Measurements from ENCODE around the gene CCDC106. TPM values are rescaled to one million over a fixed set of nuclear protein-coding genes. Genes with fewer than 3 reads are reported as not detected.

CCDC106 gene
- polyA plus RNA-seq, 1 donor (not counting 4 experiments of a cell fraction or from before 2014, with no cell fraction given), result 3.1 TPM

- Histone ChIP-seq H4K20me1 (ENCODE audit: control insufficient read depth, extremely low read depth, insufficient read depth, low read length) (peaks cover 6% of the 10 kb centered on the region), H3K4me2 (ENCODE audit: control insufficient read depth, extremely low read depth, insufficient read depth, low read depth, low read length) (peak overlapping the region; percentile 89)
Measured at GRCh38 chr19:55677572-55678028, 29.6 kb downstream of the CCDC106 start.

GRCh38 chr19:55678121-55678671 lies 30.2 kb downstream of the CCDC106 start:
- dilution Hi-C loops (cut with MboI; ENCODE audit: extremely low pct_ligation_motif_present, low sequenced_read_pairs), result no loop called here
- Histone ChIP-seq H3K27me3 (ENCODE audit: control insufficient read depth, extremely low read depth, insufficient read depth, low read length) (no peaks in the 10 kb centered on the region), H3K9me3 (ENCODE audit: control insufficient read depth, low read depth, low read length) (no peaks in the 10 kb centered on the region), H3K4me1 (ENCODE audit: control insufficient read depth, extremely low read depth, insufficient read depth, low read length) (peaks cover 31% of the 10 kb centered on the region), H2AFZ (ENCODE audit: control insufficient read depth, low read length) (no peak overlapping the region), H3K9me1 (ENCODE audit: control insufficient read depth, extremely low read depth, insufficient read depth, low read length) (no peaks in the 10 kb centered on the region), H3K4me3 (ENCODE audit: control insufficient read depth in 2 of 3, extremely low read depth in 1 of 3, insufficient read depth in 2 of 3, low read depth in 1 of 3, low read length in 3 of 3) (no peak overlapping the region), H3K27ac (ENCODE audit: control insufficient read depth, insufficient read depth, low read length) (peak overlapping the region; percentile 85), H3K4me2 (ENCODE audit: control insufficient read depth, extremely low read depth, insufficient read depth, low read depth, low read length) (no peak overlapping the region), H3K36me3 (ENCODE audit: control insufficient read depth in 2 of 2, extremely low read depth in 1 of 2, insufficient read depth in 2 of 2, low read length in 2 of 2) (peaks cover 32 to 38% of the 10 kb centered on the region in 2 experiments), H4K20me1 (ENCODE audit: control insufficient read depth, extremely low read depth, insufficient read depth, low read length) (peaks cover 6% of the 10 kb centered on the region), H3K79me2 (ENCODE audit: control insufficient read depth, insufficient read depth, low read length) (peaks cover 80% of the 10 kb centered on the region), H3K9ac (ENCODE audit: control insufficient read depth, extremely low read depth, insufficient read depth, low read length) (no peak overlapping the region)
- TF ChIP-seq CTCF (optimal IDR thresholded peaks at IDR 0.05 in 1 of 3, IDR thresholded peaks at IDR 0.05 in 1 of 3, conservative IDR thresholded peaks at IDR 0.05 in 1 of 3; ENCODE audit: extremely low read depth in 1 of 3, insufficient read depth in 2 of 3, low read length in 3 of 3) (no peak), EZH2 (IDR thresholded peaks at IDR 0.05; ENCODE audit: low read length) (no peak)
- no peak for FAIRE-seq
- DNase-seq (ENCODE audit: low read depth, low spot score), result no peak

More at GRCh38 chr19:55677572-55678028, 29.6 kb downstream of the CCDC106 start:
- Histone ChIP-seq H3K4me3 (ENCODE audit: control insufficient read depth in 2 of 3, extremely low read depth in 1 of 3, insufficient read depth in 2 of 3, low read depth in 1 of 3, low read length in 3 of 3) (peak overlapping the region in 1 of 3 experiments; percentile 95), H2AFZ (ENCODE audit: control insufficient read depth, low read length) (no peak overlapping the region), H3K27ac (ENCODE audit: control insufficient read depth, insufficient read depth, low read length) (peak overlapping the region; percentile 85), H3K27me3 (ENCODE audit: control insufficient read depth, extremely low read depth, insufficient read depth, low read length) (no peaks in the 10 kb centered on the region), H3K4me1 (ENCODE audit: control insufficient read depth, extremely low read depth, insufficient read depth, low read length) (peaks cover 31% of the 10 kb centered on the region), H3K79me2 (ENCODE audit: control insufficient read depth, insufficient read depth, low read length) (peaks cover 84% of the 10 kb centered on the region), H3K9ac (ENCODE audit: control insufficient read depth, extremely low read depth, insufficient read depth, low read length) (peak overlapping the region; percentile 94), H3K36me3 (ENCODE audit: control insufficient read depth in 2 of 2, extremely low read depth in 1 of 2, insufficient read depth in 2 of 2, low read length in 2 of 2) (peaks cover 32 to 38% of the 10 kb centered on the region in 2 experiments), H3K9me3 (ENCODE audit: control insufficient read depth, low read depth, low read length) (no peaks in the 10 kb centered on the region), H3K9me1 (ENCODE audit: control insufficient read depth, extremely low read depth, insufficient read depth, low read length) (no peaks in the 10 kb centered on the region)
- TF ChIP-seq EZH2 (IDR thresholded peaks at IDR 0.05; ENCODE audit: low read length) (no peak), CTCF (optimal IDR thresholded peaks at IDR 0.05 in 1 of 3, IDR thresholded peaks at IDR 0.05 in 1 of 3, conservative IDR thresholded peaks at IDR 0.05 in 1 of 3; ENCODE audit: extremely low read depth in 1 of 3, insufficient read depth in 2 of 3, low read length in 3 of 3) (no peak)
- FAIRE-seq, result no peak
- dilution Hi-C loops (cut with MboI; ENCODE audit: extremely low pct_ligation_motif_present, low sequenced_read_pairs), result no loop called here
- DNase-seq (ENCODE audit: low read depth, low spot score), result no peak

Measured in keratinocyte (primary cell).